HUDEP-2 (cell line): Measurements from ENCODE around the gene CKAP4.

Experiments
- DNase-seq, 76 experiments: peaks; one replicate each; lab custom pipeline; 2025; ENCODE audit not compliant: unreplicated experiment in 76 of 76; lab: John Stamatoyannopoulos, UW

CKAP4 gene

GRCh38 chr12:106274575-106275121 is 26.8 kb upstream of the CKAP4 start:
- DNase-seq = no peak

GRCh38 chr12:106274012-106274411 is 26.2 kb upstream of the CKAP4 start:
- DNase-seq = no peak

GRCh38 chr12:106273491-106273890 is 25.7 kb upstream of the CKAP4 start:
- no peak for DNase-seq

DNA sequence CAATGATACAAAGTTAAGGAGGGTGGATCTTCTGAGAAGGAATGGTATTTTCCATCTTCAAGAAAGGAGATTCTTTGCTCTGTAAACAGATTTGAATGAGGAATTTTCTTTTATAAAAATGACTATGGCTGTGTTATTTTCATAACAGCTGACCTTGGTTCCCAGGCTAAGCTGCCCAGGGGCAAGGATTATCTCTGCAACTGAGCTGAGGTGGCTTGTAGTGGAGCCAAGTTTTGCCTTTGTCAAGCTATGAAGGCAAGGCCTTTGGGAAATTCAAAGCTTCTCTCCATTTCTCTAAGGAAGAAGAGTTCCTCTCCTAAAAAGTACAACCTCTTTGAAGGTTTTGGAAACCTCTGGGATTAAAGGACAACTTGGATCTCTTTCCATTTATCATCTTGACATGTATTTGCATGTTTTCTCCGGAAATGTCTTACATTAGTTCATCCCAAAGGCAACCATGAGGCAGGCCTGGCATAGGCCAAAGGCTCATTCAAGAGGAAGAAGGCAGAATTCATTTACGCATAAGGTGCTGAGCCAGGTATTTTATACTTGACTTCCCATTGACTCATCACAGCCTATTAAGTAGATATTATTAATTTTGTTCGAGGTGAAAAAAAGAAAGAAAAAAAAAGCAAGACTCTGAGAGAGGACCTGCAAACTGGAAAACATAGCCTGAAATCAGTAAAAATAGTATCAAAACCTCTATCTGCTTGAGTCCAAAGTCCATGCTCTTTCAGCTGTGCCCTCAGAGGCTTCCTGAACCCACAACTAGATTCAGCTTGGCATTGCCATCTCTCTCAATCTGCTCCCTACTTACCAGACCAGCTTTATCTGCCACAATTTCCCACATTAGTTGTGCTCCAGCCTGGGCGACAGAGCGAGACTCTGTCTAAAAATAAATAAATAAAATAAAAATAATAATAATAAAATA is 24.0 kb upstream of the CKAP4 start:
- DNase-seq = no peak

DNA sequence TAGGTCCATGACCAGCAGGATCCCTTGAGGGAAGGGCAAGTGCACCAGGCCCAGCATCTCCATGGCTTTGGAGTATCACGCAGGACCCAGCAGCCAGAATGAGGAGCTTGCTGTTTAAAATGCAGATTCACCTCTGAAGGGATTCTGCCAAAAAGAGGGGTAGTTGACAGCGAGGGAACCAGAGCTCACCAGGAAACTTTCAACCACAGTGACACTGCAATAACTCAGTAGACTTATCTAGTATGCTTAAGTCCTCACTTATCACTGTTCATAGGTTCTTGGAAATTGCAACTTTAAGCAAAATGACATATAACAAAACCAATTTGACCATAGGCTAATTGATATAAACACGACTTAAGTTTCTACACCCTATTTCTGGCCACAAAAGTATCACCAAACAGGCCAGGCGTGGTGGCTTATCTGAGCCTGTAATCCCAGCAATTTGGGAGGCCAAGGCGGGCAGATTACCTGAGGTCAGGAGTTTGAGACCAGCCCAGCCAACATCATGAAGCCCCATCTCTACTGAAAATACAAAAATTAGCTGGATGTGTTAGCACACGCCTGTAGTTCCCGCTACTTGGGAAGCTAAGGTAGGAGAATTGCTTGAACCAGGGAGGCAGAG is 21.4 kb upstream of the CKAP4 start:
- peak in 22 of 76 experiments; percentile 6 to 56 (median 30) for DNase-seq

DNA sequence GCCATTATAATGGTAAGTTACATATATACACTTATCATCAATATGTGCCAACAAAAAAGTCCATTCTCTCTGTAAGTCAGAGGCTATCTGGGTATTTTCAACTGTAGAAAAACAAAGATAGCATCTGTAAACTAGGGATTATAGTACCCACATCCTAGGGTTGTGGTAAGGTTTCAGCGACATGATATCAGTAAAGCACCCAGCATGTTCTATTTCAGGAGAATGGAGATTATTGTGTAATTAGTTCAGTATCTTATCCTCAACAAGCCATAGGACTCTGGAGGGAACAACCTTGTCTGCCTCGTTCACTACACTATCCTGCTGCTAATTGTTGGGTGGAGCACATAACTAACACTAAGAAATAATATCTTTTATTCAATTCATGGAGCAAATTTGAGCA is 19.7 kb upstream of the CKAP4 start:
- peak in 3 of 76 experiments; percentile 6 to 31 (median 11) for DNase-seq

DNA sequence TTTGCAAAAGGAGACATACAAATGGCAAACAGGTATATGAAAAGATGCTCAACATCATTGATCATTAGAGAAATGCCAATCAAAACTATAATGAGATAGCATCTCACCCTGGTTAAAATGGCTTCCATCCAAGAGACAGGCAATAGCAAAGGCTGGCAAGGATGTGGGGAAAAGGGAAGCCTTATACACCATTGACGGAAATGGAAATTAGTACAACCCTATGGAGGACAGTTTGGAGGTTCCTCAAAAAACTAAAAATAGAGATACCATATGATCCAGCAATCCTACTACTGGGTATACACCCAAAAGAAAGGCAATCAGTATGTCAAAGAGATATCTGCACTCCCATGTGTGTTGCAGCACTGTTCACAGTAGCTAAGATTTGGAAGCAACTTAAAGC is 17.3 kb upstream of the CKAP4 start:
- DNase-seq = no peak

- no peak for DNase-seq
These were observed 11.1 kb upstream of the CKAP4 start for GRCh38 chr12:106258935-106259334.

- DNase-seq = no peak
These were observed 10.4 kb upstream of the CKAP4 start for GRCh38 chr12:106258226-106258625.

GRCh38 chr12:106256524-106256923 is 8.7 kb upstream of the CKAP4 start:
- no peak for DNase-seq

DNA sequence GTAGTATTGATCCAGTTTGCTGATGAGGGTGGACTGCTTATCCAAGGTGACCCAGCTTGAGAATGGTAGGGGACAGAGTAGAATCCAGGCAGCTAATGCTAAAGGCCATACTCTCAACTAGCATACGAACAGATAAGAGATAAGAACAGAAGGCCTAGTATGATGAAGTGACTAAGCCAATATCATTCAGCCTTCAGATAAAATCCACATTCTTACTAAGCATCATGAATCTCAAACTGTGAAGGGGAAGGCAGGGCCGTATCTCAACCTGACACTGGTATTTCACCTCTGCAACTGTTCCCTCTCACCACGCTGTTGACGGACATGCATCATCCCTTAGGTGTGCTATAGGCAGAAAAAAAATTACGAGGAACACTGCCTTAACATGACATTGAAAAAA is 8.1 kb upstream of the CKAP4 start:
- DNase-seq = no peak

- no peak for DNase-seq
These were observed 7.7 kb upstream of the CKAP4 start for GRCh38 chr12:106255493-106255892.

DNA sequence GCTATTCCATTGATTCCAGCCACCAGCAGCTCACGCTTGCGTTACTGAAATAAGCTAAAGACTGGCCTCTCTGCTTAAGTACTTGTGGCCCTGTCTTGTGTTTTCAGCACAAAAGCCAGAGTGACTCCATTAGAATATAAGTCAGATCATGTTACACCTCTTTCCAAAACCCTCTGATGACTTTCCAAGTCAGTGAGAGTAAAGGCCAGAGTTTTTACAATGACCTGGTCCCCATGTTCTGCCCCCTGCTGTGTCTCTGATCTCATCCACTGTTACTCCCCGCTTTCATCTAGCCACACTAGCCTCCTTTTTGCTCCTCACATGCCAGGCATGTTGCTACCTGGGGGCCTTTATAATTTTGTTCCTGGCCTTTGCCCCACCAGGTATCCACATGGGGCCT is 6.9 kb upstream of the CKAP4 start:
- DNase-seq = no peak

- no peak for DNase-seq
These were observed 4.0 kb upstream of the CKAP4 start for GRCh38 chr12:106251631-106252455.

- no peak for DNase-seq
These were observed 1.8 kb upstream of the CKAP4 start for GRCh38 chr12:106249411-106250135.

- no peak for DNase-seq
These were observed 1.1 kb upstream of the CKAP4 start for GRCh38 chr12:106248846-106249371.

DNA sequence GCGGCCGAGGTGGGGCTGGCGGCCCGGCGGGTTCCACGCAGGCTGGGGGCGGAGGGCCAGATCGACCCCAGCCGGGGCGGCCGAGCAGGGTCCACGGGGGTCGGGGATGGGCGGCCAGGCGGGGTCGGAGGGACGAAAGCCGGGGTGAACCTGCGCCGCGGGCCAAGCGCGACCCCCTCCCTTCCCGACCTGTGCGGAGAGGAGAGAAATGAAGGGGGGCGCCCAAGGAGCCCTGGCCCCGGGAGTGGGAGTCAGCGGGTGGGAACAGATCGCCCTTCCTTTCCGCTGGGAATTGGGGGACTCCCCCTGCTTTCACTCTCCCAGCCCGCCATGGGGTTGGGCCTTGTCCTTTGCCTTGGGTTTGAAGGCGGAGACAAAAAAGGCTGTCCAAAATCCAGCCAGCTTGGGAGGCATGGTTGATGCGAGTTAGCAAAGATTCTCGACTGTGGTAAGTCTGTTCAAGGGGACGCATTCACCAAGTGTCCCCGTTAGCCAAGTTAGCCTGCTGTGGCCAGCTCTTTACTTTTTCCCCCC is 559 bp upstream of the CKAP4 start:
- DNase-seq = no peak

DNA sequence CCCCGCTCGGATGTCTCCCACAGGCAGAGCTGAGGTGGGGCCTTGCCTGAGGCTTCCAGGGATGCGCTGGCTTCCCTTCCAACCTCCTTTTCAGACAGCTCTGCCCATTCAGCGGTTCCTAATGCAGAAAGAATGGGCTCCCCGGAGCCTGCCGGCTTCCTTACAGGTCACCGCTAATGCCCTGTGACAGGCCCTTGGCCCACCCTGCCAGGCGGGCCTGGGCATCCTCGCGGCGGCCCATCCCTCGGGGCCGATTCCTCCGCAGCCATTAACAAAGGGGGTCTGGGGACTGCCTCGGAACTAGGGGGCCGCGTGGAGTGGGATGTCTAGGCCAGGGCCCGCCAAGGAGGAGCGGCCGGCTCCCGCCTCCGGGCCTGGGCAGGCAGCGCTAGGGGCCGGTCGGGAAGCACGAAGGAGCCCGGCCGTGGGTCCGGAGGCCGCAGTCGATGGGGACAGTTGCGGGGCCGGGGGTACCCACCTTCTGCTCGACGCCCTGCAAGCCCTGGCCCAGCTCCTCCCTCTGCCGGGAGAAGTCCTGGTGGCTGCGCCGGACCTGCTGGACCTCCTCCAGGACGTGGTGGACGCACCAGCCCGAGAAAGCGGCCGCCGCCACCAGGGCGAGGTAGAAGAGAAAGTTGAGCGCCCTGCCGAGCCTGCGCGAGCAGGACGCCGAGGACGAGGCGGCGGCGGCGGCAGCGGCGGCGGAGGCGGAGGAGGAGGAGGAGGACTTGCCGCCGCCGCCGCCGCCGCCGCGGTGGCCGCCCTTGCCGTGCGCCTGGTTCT is 738 bp downstream of the CKAP4 start:
- peak in 16 of 76 experiments; percentile 1 to 40 (median 14) for DNase-seq

DNA sequence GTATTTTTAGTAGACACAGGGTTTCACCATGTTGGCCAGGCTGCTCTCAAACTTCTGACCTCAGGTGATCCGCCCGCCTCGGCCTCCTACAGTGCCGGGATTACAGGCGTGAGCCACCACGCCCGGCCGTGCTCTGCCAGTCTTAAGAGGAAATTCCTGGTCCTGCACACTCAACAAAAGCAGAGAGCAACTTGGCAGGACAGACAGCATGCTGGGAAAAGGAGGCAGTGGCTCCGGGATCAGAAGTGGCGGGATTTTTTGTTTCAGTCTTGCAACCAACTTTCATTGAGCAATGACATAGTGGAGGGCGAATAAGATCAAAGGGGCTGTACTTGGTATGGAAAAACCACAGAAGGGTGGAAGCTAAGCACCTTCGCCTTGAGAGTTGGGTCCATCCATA is 2.1 kb downstream of the CKAP4 start:
- DNase-seq = no peak
